HCT116 (cell line): ENCODE measurements around the gene HGF. TPM values are rescaled to one million over a fixed set of nuclear protein-coding genes. Genes with fewer than 3 reads are reported as not detected.

Source experiments
- ATAC-seq: fragments of 200-7000 bp; cut with Tn5 transposase; 2 replicates; pipeline ENCODE4 v1.9.1; 2020; ENCODE audit warnings: mild to moderate bottlenecking, moderate library complexity
- BruUV-seq: library from RNA; stranded (reverse); fragments of 400-500 nt; replicated peaks from 2 replicates; lab custom pipeline; 2021; lab: Mats Ljungman, UMichigan
- CTCF ChIA-PET: fragments of 300-600 bp; sonication (Branson Sonifier 250); formaldehyde crosslinking; loops from one replicate; lab custom pipeline; 2021; ENCODE audit warnings: antibody characterized with exemption; lab: Charles Lee
- POLR2A ChIA-PET: fragments of 300-600, 350-600 bp; sonication (Branson Sonifier 250); formaldehyde crosslinking; loops from one replicate; lab custom pipeline; 2021; ENCODE audit warnings: antibody characterized with exemption; lab: Charles Lee
- RAD21 ChIA-PET, 2 experiments: fragments of 300-600 bp; sonication (Branson Sonifier 250); formaldehyde crosslinking; loops; one replicate each; lab custom pipeline; 2023; ENCODE audit warnings: low total read pairs in 2 of 2; ENCODE audit not compliant: uncharacterized antibody in 2 of 2, unreplicated experiment in 2 of 2, low non-redundant PET in 1 of 2; lab: Charles Lee
- DNase-seq: peaks from one replicate; pipeline ENCODE4 v3.0.0-alpha.2; 2010; ENCODE audit warnings: low read depth, low spot score
- H2AFZ ChIP-seq: fragments of 200-600 bp; shearing (Covaris generic), sonication (generic); 2 replicates; pipeline ENCODE4 v1.6.1; 2017; ENCODE audit warnings: low read depth, mixed run types, mixed read lengths, antibody characterized with exemption, low read length; ENCODE audit not compliant: poor library complexity, severe bottlenecking
- H3K27ac ChIP-seq: 2 replicates; pipeline ENCODE4 v1.5.1; 2012; ENCODE audit warnings: low read depth, low read length
- H3K27me3 ChIP-seq: fragments of 200-600 bp; sonication (generic); 2 replicates; pipeline ENCODE4 v1.6.1; 2016; ENCODE audit warnings: mixed run types, low read length, mixed read lengths; ENCODE audit not compliant: insufficient read depth
- H3K36me3 ChIP-seq, 2 experiments: fragments of 200-500 bp in 1 of 2; fragments of 200-600 bp in 1 of 2; sonication (Bioruptor generic) in 1 of 2; sonication (generic) in 1 of 2; 2 replicates each; pipeline versions ENCODE4 v1.5.1 to v1.6.1; 2014 to 2016; ENCODE audit warnings: low read length in 2 of 2, inconsistent platforms in 1 of 2, mixed read lengths in 1 of 2, mixed run types in 1 of 2; ENCODE audit not compliant: insufficient read depth in 2 of 2, control insufficient read depth in 1 of 2
- H3K4me1 ChIP-seq, 2 experiments: fragments of 200-600 bp in 1 of 2; sonication (generic) in 1 of 2; 2 replicates each; pipeline versions ENCODE4 v1.5.1 to v1.6.1; 2012 to 2017; ENCODE audit warnings: low read length in 2 of 2, inconsistent platforms in 1 of 2, mild to moderate bottlenecking in 1 of 2, mixed read lengths in 1 of 2, mixed run types in 1 of 2, moderate library complexity in 1 of 2; ENCODE audit not compliant: insufficient read depth in 2 of 2, control insufficient read depth in 1 of 2
- H3K4me2 ChIP-seq: fragments of 200-600 bp; sonication (generic); 2 replicates; pipeline ENCODE4 v1.6.1; 2017; ENCODE audit warnings: mixed run types, low read length, mixed read lengths
- H3K4me3 ChIP-seq, 2 experiments: fragments of 200-600 bp in 1 of 2; sonication (generic) in 1 of 2; replicated peaks in 1 of 2; 2 replicates each; pipeline ENCODE4 v1.5.1; 2011 to 2016; ENCODE audit warnings: low read length in 2 of 2, control low read depth in 1 of 2, low read depth in 1 of 2, mild to moderate bottlenecking in 1 of 2, mixed read lengths in 1 of 2, mixed run types in 1 of 2
- H3K79me2 ChIP-seq: fragments of 200-600 bp; sonication (generic); 2 replicates; pipeline ENCODE4 v1.6.1; 2017; ENCODE audit warnings: mild to moderate bottlenecking, mixed run types, low read length, moderate library complexity, mixed read lengths; ENCODE audit not compliant: insufficient read depth
- H3K9ac ChIP-seq: fragments of 200-600 bp; sonication (generic); 2 replicates; pipeline ENCODE4 v1.6.1; 2016; ENCODE audit warnings: low read length, mixed read lengths
- H3K9me2 ChIP-seq: fragments of 200-600 bp; sonication (generic), shearing (Covaris generic); 2 replicates; pipeline ENCODE4 v1.6.1; 2017; ENCODE audit warnings: mixed run types, mild to moderate bottlenecking, moderate library complexity; ENCODE audit not compliant: insufficient read depth
- H3K9me3 ChIP-seq, 2 experiments: fragments of 200-500 bp in 1 of 2; fragments of 200-600 bp in 1 of 2; sonication (Bioruptor generic) in 1 of 2; sonication (generic) in 1 of 2; 2 replicates each; pipeline ENCODE4 v1.6.1; 2014 to 2017; ENCODE audit warnings: low read length in 2 of 2, mixed read lengths in 2 of 2, inconsistent platforms in 1 of 2, low read depth in 1 of 2, mild to moderate bottlenecking in 1 of 2, mixed run types in 1 of 2, moderate library complexity in 1 of 2; ENCODE audit not compliant: control insufficient read depth in 1 of 2, insufficient read depth in 1 of 2
- H4K20me1 ChIP-seq: fragments of 200-600 bp; sonication (generic), shearing (Covaris generic); 2 replicates; pipeline ENCODE4 v1.6.1; 2017; ENCODE audit warnings: mixed run types, mild to moderate bottlenecking, moderate library complexity; ENCODE audit not compliant: insufficient read depth
- ATF3 ChIP-seq: IDR thresholded peaks from 2 replicates; pipeline ENCODE4 v1.6.1; 2012
- CBX3 ChIP-seq: IDR thresholded peaks from 2 replicates; pipeline ENCODE4 v1.6.1; 2012; ENCODE audit warnings: low read depth
- CEBPB ChIP-seq: IDR thresholded peaks from 2 replicates; pipeline ENCODE4 v1.6.1; 2012; ENCODE audit warnings: low read depth
- CTCF ChIP-seq, 3 experiments: fragments of 200-600 bp in 1 of 3; sonication (generic) in 1 of 3; IDR thresholded peaks in 2 of 3; conservative IDR thresholded peaks in 1 of 3; 2 replicates each; pipeline ENCODE4 v1.5.1; 2012 to 2017; ENCODE audit warnings: low read depth in 2 of 3, low read length in 2 of 3, antibody characterized with exemption in 1 of 3, borderline replicate concordance in 1 of 3, control low read depth in 1 of 3, mild to moderate bottlenecking in 1 of 3, mixed read lengths in 1 of 3, mixed run types in 1 of 3, moderate library complexity in 1 of 3; ENCODE audit not compliant: insufficient read depth in 1 of 3
- ELF1 ChIP-seq: IDR thresholded peaks from 2 replicates; pipeline ENCODE4 v1.6.1; 2012; ENCODE audit warnings: low read depth, borderline replicate concordance
- EZH2 ChIP-seq: fragments of 200-600 bp; sonication (generic); IDR thresholded peaks from 2 replicates; pipeline ENCODE4 v1.6.1; 2017; ENCODE audit warnings: antibody characterized with exemption, mixed run types
- FOSL1 ChIP-seq: IDR thresholded peaks from 2 replicates; pipeline ENCODE4 v1.6.1; 2012; ENCODE audit warnings: low read depth
- JUND ChIP-seq: IDR thresholded peaks from 2 replicates; pipeline ENCODE4 v1.6.1; 2012
- MAX ChIP-seq: IDR thresholded peaks from 2 replicates; pipeline ENCODE4 v1.6.1; 2012
- POLR2A ChIP-seq: IDR thresholded peaks from 2 replicates; pipeline ENCODE4 v1.7.0; 2011; ENCODE audit warnings: borderline replicate concordance; ENCODE audit not compliant: insufficient read depth, insufficient read length; ENCODE audit errors: extremely low read depth
- POLR2AphosphoS5 ChIP-seq: IDR thresholded peaks from 2 replicates; pipeline ENCODE4 v1.6.1; 2011; ENCODE audit warnings: mild to moderate bottlenecking, low read depth, low read length, moderate library complexity
- RAD21 ChIP-seq: IDR thresholded peaks from 2 replicates; pipeline ENCODE4 v1.6.1; 2012; ENCODE audit warnings: low read depth, mild to moderate bottlenecking
- REST ChIP-seq: IDR thresholded peaks from 2 replicates; pipeline ENCODE4 v1.6.1; 2012; ENCODE audit warnings: low read depth
- SIN3A ChIP-seq: IDR thresholded peaks from 2 replicates; pipeline ENCODE4 v1.6.1; 2012; ENCODE audit warnings: low read depth
- SP1 ChIP-seq: IDR thresholded peaks from 2 replicates; pipeline ENCODE4 v1.6.1; 2012; ENCODE audit warnings: low read depth
- SRF ChIP-seq: IDR thresholded peaks from 2 replicates; pipeline ENCODE4 v1.6.1; 2012; ENCODE audit warnings: low read depth
- TCF7L2 ChIP-seq: IDR thresholded peaks from 2 replicates; pipeline ENCODE4 v1.7.0; 2011; ENCODE audit warnings: borderline replicate concordance, inconsistent platforms; ENCODE audit not compliant: insufficient read depth, insufficient read length; ENCODE audit errors: extremely low read depth
- ZBTB33 ChIP-seq: IDR thresholded peaks from 2 replicates; pipeline ENCODE4 v1.6.1; 2011; ENCODE audit warnings: mild to moderate bottlenecking, low read length, moderate library complexity; ENCODE audit not compliant: insufficient replicate concordance; ENCODE audit errors: extremely low read depth
- ZFX ChIP-seq: fragments of 450-650 bp; IDR thresholded peaks from 2 replicates; pipeline ENCODE4 v1.6.1; 2017
- ZNF274 ChIP-seq: fragments of 200-500 bp; sonication (Bioruptor generic); IDR thresholded peaks from 2 replicates; pipeline ENCODE4 v1.6.1; 2014; ENCODE audit warnings: mild to moderate bottlenecking, low read depth, low read length, inconsistent platforms
- intact Hi-C: fragments of 100-400 bp; cut with micrococcal nuclease; formaldehyde crosslinking; loops from 2 replicates; pipeline ENCODE4 v1.10.0; 2022
- total RNA-seq: library from RNA; stranded (reverse); gene quantifications from one replicate; pipeline ENCODE4 v1.2.1, GENCODE V29; 2021; ENCODE audit not compliant: unreplicated experiment

Gene HGF
- total RNA-seq, 1 experiment from 2014 or later = 0.15 TPM

- Histone ChIP-seq H3K36me3 (no peaks in the 10 kb centered on the region), H3K9me3 (no peaks in the 10 kb centered on the region), H3K27ac (no peak overlapping the region), H2AFZ (no peak overlapping the region), H3K4me1 (no peaks in the 10 kb centered on the region), H3K27me3 (no peaks in the 10 kb centered on the region), H3K79me2 (no peaks in the 10 kb centered on the region), H3K4me2 (no peak overlapping the region), H4K20me1 (no peaks in the 10 kb centered on the region), H3K4me3 (no peak overlapping the region), H3K9ac (no peak overlapping the region), H3K9me2 (no peaks in the 10 kb centered on the region)
- intact Hi-C loops = no loop called here
- ATAC-seq = no peak
- TF ChIP-seq POLR2AphosphoS5 = no peak
- TF ChIP-seq CBX3 = no peak
- TF ChIP-seq SP1 = no peak
- no peak for TF ChIP-seq FOSL1
- TF ChIP-seq POLR2A = no peak
- TF ChIP-seq ATF3 = no peak
- TF ChIP-seq EZH2 = no peak
- TF ChIP-seq CEBPB = no peak
- TF ChIP-seq ZFX = no peak
- no peak for TF ChIP-seq TCF7L2
- TF ChIP-seq MAX = no peak
- TF ChIP-seq SIN3A = no peak
- no peak for TF ChIP-seq ZBTB33
- no peak for TF ChIP-seq RAD21
- no peak for TF ChIP-seq ELF1
- no peak for TF ChIP-seq CTCF (IDR thresholded peaks at IDR 0.05 in 2 of 3, conservative IDR thresholded peaks at IDR 0.05 in 1 of 3; ENCODE audit: borderline replicate concordance in 1 of 3, insufficient read depth in 1 of 3, low read depth in 2 of 3, low read length in 2 of 3)
- TF ChIP-seq SRF = no peak
- TF ChIP-seq ZNF274 = no peak
- TF ChIP-seq JUND = no peak
- TF ChIP-seq REST = no peak
- BruUV-seq = no TSS peak
- ChIA-PET CTCF (no interaction called here), POLR2A (no interaction called here), RAD21 (no interaction called here)
- DNase-seq = no peak
Observed at GRCh38 chr7:81801532-81801931, 31.7 kb upstream of the HGF start.
